GM21825 (cell line): Measurements from ENCODE around the gene PTPRN2.
"Not testable (repeated sequence)": the region's sequence is repeated elsewhere in the genome, so short reads cannot be mapped to it uniquely, and the experiment has no call there.

ENCODE experiments used
- ATAC-seq: cut with Tn5 transposase; IDR thresholded peaks from one replicate; pipeline ENCODE4 v1.9.1; 2021; ENCODE audit warnings: mild to moderate bottlenecking, moderate library complexity; ENCODE audit not compliant: unreplicated experiment

PTPRN2 gene

DNA sequence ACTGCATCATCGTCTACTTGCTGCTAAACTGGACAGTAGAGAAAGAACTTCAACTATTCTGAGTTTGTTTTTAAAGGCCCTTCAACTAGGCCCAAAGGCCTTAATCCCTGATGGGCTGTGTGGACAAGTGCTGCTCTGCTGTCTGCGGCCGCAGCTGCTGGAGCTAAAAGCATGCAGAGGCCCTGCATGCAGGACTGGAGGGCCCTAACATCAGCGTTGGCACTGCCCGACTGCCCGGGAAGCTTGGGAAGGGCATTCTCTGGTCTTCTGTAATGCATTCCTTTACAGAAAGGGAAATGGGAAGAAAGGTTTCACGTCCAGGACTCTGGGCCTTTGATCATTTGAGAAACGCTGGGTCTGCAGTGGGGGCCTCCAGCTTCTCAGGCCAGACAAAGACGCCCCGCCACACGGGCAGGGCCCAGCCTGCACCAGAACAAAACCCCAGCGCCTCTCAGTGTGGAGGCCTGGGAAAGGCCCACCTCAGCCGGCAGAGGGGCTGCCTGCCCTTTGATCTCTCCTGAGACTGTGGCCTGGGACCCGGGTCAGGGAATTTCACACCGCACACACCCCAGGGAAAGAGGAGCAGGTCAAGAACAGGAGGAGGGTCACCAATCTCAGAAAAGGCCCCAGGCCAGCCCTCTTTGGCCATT is 1021.5 kb downstream of the PTPRN2 start:
- ATAC-seq, result no peak

- ATAC-seq, result no peak
These were observed 1022.4 kb downstream of the PTPRN2 start for GRCh38 chr7:157565201-157565626.

- no peak for ATAC-seq
These were observed 1023.0 kb downstream of the PTPRN2 start for GRCh38 chr7:157564517-157565177.

DNA sequence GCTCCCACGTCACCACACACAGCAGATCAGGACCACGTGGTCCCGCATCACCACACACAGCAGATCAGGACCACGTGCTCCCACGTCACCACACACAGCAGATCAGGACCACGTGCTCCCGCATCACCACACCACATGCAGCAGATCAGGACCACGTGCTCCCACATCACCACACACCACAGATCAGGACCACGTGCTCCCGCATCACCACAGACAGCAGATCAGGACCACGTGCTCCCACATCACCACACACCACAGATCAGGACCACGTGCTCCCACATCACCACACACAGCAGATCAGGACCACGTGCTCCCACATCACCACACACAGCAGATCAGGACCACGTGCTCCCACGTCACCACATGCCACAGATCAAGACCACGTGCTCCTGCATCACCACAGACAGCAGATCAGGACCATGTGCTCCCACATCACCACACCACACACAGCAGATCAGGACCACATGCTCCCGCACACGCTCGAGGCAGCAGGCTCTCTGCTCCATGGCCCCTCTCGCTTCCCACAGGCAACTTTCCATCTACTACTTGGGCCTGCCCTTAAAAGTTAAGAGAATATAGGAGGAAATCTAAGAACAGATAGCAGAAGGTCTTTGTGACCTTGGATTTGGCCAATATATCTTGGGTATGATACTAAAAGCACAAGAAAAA is 1024.0 kb downstream of the PTPRN2 start:
- ATAC-seq, result not testable (repeated sequence)

- ATAC-seq, result not testable (repeated sequence)
These were observed 1024.9 kb downstream of the PTPRN2 start for GRCh38 chr7:157562522-157563398.

- no peak for ATAC-seq
These were observed 1025.7 kb downstream of the PTPRN2 start for GRCh38 chr7:157561816-157562410.

DNA sequence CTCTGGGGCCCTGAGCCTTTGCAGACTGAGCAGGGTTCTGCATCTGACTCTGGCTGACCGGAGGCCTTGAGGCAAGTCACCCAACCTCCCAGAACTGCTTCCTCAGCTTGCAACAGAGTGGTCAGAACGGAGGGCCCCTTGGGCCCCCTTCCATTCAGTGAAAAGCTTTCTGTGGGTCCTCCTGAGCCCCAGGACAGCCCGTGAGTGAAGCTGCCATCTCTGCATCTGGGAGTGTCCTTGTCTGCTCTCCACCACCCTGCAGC is 1026.2 kb downstream of the PTPRN2 start:
- no peak for ATAC-seq

- no peak for ATAC-seq
These were observed 1026.7 kb downstream of the PTPRN2 start for GRCh38 chr7:157560710-157561522.

GRCh38 chr7:157560258-157560654 is 1027.4 kb downstream of the PTPRN2 start:
- ATAC-seq, result no peak

DNA sequence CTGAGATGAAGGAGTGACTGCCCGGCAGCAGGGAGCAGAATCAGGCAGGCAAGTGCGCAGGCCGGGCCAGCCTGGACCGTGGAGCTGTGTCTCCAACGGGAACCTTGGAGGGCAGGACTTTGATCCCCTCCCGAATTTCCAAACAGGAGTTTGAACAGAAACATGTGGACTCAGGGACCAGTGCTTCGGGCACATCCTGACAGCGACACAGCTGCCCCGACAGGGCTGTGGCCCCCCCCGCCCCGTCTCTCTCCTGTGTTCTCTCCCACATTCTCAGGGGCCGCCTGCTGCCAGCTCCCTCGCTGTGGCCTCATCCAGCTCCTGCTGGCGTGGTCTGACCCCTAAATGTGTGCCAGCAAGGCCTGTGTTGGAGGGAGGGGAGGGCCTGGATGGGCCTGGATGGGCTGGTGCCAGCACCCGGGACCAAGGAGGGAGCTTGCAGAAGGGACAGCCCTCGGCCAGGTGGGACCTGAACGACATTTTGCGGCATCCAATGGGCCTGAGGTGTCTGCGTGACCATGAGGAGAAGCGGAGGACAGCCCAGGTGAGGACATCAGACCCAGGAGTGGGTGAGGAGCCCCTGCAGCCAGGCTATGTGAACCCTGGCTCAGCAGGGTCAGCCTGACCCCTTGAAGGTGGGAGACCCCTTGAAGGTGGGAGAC is 1027.9 kb downstream of the PTPRN2 start:
- ATAC-seq, result no peak

DNA sequence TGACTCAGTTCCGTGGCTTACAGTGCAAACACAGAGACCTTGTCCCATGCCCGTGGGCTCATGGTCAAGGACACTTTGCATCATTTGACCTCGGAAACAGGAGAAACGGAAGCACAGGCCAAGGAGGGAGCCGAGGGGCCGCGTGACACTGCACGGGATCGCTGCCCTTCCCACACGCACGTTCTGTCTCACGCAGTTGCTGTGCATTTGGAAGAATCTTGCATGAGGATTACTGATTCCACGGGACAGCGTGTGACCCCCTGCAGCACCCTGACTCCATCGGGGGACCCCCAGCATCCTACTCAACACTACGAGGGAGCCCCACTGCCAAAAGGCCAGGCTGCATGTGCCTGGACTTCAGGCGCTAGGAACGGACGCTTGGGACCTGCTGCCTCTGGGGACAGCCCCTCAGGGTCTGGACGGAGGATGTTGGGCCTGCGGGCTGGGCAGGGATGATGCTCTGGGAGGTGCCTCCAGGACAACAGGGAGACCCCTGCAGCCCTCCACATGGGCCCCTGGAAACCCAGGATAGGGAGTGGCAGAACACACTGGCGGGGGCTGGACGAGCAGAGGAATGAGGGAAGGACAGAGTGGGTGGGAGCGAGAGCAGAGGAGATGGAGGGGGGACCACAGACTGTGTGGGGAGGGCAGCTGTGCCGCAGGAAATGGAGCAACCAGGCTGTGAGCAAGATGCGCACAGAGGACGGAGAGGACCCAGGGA is 1028.6 kb downstream of the PTPRN2 start:
- ATAC-seq, result no peak

- no peak for ATAC-seq
These were observed 1029.1 kb downstream of the PTPRN2 start for GRCh38 chr7:157558516-157558874.

DNA sequence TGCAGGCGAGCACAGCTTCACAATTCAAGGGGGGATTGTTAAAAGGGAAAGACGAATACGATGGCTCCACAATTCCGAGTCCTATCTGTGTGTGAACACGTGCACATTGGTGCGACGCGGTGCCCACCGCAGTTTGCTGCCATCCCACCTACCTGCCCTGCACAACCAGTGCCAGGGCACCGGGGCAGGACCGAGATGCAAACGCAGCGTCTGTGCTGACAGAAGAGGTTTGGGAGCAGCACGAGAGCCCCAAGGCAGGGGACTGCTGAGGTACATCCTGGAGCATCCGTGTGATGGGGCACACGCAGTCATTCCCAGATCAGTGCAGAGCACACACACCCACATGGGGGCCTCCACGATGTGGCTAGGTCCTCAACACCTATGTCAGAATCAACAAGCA is 1029.6 kb downstream of the PTPRN2 start:
- no peak for ATAC-seq

DNA sequence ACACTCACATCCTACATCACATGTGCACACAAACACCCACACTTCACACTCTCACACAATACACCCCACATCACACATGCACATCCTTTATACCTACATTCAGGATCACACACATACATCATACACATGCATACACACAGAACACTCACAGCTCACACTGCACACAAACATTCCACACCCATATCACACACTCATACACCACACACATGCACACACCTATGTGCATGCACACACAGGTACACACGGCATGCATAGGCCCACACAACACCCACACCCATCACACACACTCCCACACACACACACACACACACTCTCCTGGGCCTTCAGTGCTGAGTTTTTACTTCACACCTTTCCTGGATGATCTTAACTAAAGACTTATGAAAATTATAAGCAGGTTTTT is 1030.4 kb downstream of the PTPRN2 start:
- ATAC-seq, result no peak

DNA sequence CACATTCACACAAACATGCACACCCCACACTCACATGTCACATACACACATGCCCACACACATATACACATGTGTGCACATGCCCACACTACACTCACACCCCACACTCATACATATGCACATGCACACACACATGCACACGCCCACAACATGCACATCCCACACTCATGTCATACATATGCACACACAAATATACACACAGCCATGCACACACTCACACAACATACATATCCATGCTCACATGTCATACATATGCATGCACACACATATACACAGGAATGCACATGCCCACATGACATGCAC is 1031.0 kb downstream of the PTPRN2 start:
- ATAC-seq, result no peak

GRCh38 chr7:157555944-157556641 is 1031.5 kb downstream of the PTPRN2 start:
- ATAC-seq, result no peak

DNA sequence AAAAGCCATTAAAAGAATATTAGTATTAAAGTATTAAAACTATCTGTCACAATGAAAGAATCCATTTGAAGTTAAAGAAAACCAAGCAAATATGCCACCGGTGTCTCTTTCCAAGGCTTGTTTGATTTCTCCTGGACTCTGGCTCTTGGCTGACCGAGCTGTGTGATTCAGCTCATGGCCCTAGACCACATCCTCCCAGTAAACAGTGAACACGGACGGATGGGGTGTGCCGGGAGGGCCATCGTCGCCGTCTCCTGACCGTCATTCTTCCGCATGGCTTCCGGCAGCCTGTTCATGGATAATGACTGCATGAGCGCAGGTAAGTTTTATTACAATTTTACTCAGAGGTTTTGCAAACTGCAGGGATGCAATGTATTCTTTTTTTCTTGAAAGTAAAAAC is 1032.3 kb downstream of the PTPRN2 start:
- ATAC-seq, result no peak

GRCh38 chr7:157554393-157555238 is 1033.0 kb downstream of the PTPRN2 start:
- ATAC-seq, result no peak
